Right renal cortex interstitium (tissue), 3 donors: ENCODE results near the gene CGA. TPM values are rescaled to one million over a fixed set of nuclear protein-coding genes. Genes with fewer than 3 reads are reported as not detected.
"Not testable (repeated sequence)": the region's sequence is repeated elsewhere in the genome, so short reads cannot be mapped to it uniquely, and the experiment has no call there.

Experiments
- DNase-seq, 3 donors: peaks; one replicate each; pipeline ENCODE4 v3.0.0-alpha.2; 2013; ENCODE audit warnings: low read depth in 3 of 3, low spot score in 2 of 3
- polyA plus RNA-seq, 3 donors: library from polyadenylated mRNA; unstranded; fragments of 120-200 nt; gene quantifications; one replicate each; pipeline ENCODE4 v1.2.1, GENCODE V29; 2013; ENCODE audit not compliant: insufficient read length in 3 of 3

The CGA gene
- polyA plus RNA-seq: under 1 TPM in 2 of 3 donors, not detected in 1; 0.53 to 0.59 TPM

DNA sequence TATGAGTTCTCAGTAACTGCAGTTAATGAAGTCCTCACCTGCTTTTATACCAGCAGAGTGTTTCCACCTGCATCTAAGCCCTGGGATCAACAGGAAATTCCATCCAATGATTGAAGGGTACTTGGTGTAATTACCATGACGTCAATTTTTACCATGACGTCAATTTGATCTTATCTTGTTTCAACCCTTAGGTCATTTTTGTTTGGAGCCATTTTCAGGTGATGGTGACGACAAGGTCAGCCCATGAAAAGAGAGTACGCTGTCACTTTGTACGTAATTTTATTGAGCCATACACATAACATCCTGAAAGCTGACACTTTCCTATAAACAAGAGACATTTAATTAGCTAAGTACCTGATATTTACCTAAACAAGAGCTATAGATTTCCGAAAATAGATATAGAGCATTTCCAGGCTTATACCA, at the start of gene CGA:
Gene CGA, minus strand, starts transcription at position 20 of the 423 bp plus-strand sequence. CDS start 6,906 bp downstream, outside the sequence.
- DNase-seq: no peak

DNA sequence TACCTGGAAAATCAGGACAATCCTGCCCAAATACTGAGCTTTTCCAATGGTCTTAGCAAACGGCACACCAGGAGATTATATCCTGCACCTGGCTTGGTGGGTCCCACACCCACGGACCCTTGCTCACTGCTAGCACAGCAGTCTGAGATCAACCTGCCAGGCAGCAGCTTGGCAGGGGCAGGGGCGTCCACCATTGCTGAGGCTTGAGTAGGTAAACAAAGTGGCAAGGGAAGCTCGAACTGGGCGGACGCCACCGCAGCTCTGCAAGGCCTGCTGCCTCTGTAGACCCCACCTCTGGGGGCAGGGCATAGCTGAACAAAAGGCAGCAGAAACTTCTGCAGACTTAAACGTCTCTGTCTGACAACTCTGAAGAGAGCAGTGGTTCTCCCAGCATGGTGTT, 45.0 kb upstream of the CGA start:
- DNase-seq: not testable (repeated sequence)

- DNase-seq: no peak
Observed at GRCh38 chr6:87139236-87139635, 44.3 kb upstream of the CGA start.

DNA sequence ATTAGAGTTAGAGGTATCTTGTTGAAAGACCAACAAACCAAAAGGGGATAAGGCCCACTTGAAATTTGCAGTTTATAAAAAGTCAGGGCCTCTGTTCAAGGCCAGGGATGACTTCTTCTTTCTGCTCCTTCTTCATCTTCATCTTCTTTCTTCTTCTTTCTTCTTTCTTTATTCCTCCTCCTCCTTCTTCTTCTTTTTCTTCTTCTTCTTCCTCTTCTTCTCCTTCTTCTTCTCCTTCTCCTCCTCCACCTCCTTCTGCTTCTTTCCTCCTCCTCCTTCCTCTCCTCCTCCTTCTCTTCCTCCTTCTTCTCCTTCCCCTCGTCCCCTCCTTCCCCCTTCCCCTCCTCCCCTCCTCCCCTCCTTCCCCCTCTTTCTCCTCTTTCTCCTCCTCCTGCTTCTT, 42.1 kb upstream of the CGA start:
- no peak for DNase-seq

DNA sequence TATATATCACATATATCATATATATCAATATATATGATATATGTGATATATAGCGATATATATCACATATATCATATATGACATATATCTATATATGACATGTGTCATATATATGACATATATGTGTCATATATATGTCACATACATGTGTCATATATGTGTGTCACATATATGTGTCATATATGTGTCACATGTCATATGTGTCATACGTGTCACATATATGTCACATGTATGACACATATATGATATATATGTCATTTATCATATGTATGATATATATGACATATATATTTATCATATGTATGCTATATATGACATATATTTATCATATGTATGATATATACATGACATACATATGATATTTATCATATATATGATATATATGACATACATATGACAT, 32.8 kb upstream of the CGA start:
- DNase-seq: no peak

- DNase-seq: no peak
Observed at GRCh38 chr6:87126501-87126900, 31.6 kb upstream of the CGA start.

DNA sequence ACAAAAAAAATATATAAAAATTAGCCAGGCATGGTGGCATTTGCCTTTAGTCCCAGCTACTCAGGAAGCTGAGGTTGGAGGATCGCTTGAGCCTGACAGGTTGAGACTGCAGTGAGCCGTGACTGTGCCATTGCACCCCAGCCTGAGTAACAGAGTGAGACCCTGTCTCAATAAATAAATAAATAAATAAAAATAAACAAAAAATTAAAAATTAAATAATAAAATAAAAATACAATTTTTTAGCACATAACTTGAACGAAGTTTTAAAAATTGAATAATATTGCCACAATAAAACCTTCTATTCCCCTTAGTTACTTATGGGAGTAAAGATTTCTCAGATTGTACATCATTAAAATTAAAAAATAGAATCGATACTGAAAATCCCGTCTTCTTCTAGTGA, 29.2 kb upstream of the CGA start:
- no peak for DNase-seq

GRCh38 chr6:87122477-87122876, 27.6 kb upstream of the CGA start:
- no peak for DNase-seq

- no peak for DNase-seq
Observed at GRCh38 chr6:87118054-87118453, 23.1 kb upstream of the CGA start.

- DNase-seq: no peak
Observed at GRCh38 chr6:87116922-87117321, 22.0 kb upstream of the CGA start.

- DNase-seq: no peak
Observed at GRCh38 chr6:87115402-87116135, 20.7 kb upstream of the CGA start.

DNA sequence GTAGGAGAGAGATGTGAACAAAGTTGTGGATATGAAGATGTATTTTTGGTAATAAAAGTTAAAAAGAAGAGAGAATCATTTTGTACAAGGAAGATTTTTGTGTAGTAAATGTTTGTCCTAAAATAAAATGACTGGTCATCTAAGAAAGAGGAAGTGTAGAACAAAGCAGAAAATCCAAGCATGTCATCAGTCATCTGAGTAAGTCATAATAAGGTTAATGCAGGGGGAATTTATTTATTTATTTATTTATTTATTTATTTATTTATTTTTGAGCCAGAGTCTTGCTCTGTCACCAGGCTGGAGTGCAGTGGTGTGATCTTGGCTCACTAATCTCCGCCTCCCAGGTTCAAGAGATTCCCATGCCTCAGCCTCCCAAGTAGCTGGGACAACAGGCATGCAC, 15.7 kb upstream of the CGA start:
- DNase-seq: no peak

- DNase-seq: no peak
Observed at GRCh38 chr6:87105823-87106222, 10.9 kb upstream of the CGA start.

- DNase-seq: no peak
Observed at GRCh38 chr6:87104667-87105066, 9.8 kb upstream of the CGA start.

GRCh38 chr6:87103977-87104601, 9.2 kb upstream of the CGA start:
- no peak for DNase-seq

DNA sequence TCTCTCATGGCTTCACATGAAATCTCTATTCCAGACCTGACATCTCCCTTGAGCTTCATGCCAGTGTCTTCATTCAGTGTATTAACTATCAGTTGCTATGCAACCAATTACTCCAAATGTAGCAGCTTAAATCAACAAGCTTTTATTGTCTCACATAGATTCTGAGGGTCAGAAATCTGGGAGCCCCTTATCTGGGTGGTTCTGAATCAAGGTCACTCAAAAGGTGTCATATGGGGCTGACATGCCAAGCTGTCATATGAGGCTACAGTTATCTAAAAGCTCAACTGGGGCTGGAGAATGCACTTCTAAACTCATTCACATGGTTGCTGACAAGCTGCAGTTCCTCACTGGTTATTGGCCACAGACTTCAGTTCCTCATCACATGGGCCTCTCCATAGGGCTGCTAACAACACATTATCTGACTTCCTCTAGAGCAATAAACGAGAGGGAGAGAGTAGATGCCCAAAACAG, 7.3 kb upstream of the CGA start:
- no peak for DNase-seq

GRCh38 chr6:87101067-87101466, 6.2 kb upstream of the CGA start:
- DNase-seq: no peak

DNA sequence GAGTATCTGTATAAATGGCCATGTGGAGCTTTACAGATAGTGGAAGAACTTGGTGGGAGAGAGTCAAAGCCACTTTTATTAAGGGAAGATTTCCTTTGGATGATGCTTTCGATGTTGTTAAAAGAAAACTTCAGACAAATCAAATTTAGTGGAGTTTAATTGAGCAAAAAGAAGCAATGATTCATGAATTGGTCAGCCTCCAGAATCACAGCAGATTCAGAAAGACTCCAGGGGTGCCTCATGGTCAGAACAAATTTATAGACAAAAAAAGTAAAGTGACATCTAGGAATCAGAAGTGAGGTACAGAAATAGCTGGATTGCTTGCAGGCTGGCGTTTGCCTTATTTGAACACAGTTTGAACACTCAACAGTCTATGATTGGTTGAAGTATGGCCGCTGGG, 5.3 kb upstream of the CGA start:
- no peak for DNase-seq

- DNase-seq: no peak
Observed at GRCh38 chr6:87099472-87099871, 4.6 kb upstream of the CGA start.

- no peak for DNase-seq
Observed at GRCh38 chr6:87094576-87094975, 330 bp downstream of the CGA start.

GRCh38 chr6:87093651-87094050, 1.3 kb downstream of the CGA start:
- no peak for DNase-seq

GRCh38 chr6:87093199-87093598, 1.7 kb downstream of the CGA start:
- DNase-seq: no peak
